HepG2 (cell line): ENCODE results near the gene NPDC1. TPM values are rescaled to one million over a fixed set of nuclear protein-coding genes. Genes with fewer than 3 reads are reported as not detected.
A peak's percentile ranks its signal among the peaks of the same experiment; 100 is the strongest.

Source experiments
- AGO1 ChIP-seq: fragments of 200-400 bp; formaldehyde crosslinking; IDR thresholded peaks from 2 replicates; pipeline ENCODE4 v1.6.1; 2017; ENCODE audit warnings: mild to moderate bottlenecking, low read depth, low read length, moderate library complexity; ENCODE audit not compliant: poor library complexity, severe bottlenecking
- ATF2 ChIP-seq: sonication (generic); formaldehyde crosslinking; IDR thresholded peaks from 2 replicates; pipeline ENCODE4 v1.4.0; 2020; ENCODE audit warnings: missing genetic modification reagents
- PAXIP1 ChIP-seq: sonication (generic); formaldehyde crosslinking; conservative IDR thresholded peaks from 2 replicates; pipeline ENCODE4 v1.4.0; 2020; ENCODE audit warnings: mild to moderate bottlenecking, missing genetic modification reagents, moderate library complexity
- REPIN1 ChIP-seq: sonication (generic); formaldehyde crosslinking; IDR thresholded peaks from 2 replicates; pipeline ENCODE4 v1.8.0; 2022; ENCODE audit warnings: missing genetic modification reagents, low read depth, mild to moderate bottlenecking, borderline replicate concordance
- SRY ChIP-seq: sonication (generic); formaldehyde crosslinking; IDR thresholded peaks from 2 replicates; pipeline ENCODE4 v1.8.0; 2022; ENCODE audit warnings: mild to moderate bottlenecking, missing genetic modification reagents
- TMF1 ChIP-seq: sonication (generic); formaldehyde crosslinking; IDR thresholded peaks from 2 replicates; pipeline ENCODE4 v1.8.1; 2022; ENCODE audit warnings: low read depth, missing genetic modification reagents
- ZC3H13 ChIP-seq: sonication (generic); formaldehyde crosslinking; IDR thresholded peaks from 2 replicates; pipeline ENCODE4 v1.8.1; 2023; ENCODE audit warnings: mild to moderate bottlenecking, missing genetic modification reagents, moderate library complexity
- ZNF354B ChIP-seq: sonication (generic); formaldehyde crosslinking; IDR thresholded peaks from 2 replicates; pipeline ENCODE4 v1.8.0; 2022; ENCODE audit warnings: mild to moderate bottlenecking, missing genetic modification reagents
- ZNF367 ChIP-seq: sonication (generic); formaldehyde crosslinking; IDR thresholded peaks from 2 replicates; pipeline ENCODE4 v1.4.0; 2020; ENCODE audit warnings: missing genetic modification reagents, borderline replicate concordance
- ZNF407 ChIP-seq: sonication (generic); formaldehyde crosslinking; IDR thresholded peaks from one replicate; pipeline ENCODE4 v1.5.1; 2020; ENCODE audit warnings: mild to moderate bottlenecking, missing genetic modification reagents; ENCODE audit errors: not compliant biosample characterization
- ZNF704 ChIP-seq: sonication (generic); formaldehyde crosslinking; IDR thresholded peaks from 2 replicates; pipeline ENCODE4 v1.8.1; 2023; ENCODE audit warnings: mild to moderate bottlenecking, inconsistent platforms, moderate library complexity, missing genetic modification reagents, borderline replicate concordance
- polyA plus RNA-seq, 8 experiments: library from polyadenylated mRNA; depleted of rRNA in 3 of 8; stranded (reverse) in 7 of 8; unstranded in 1 of 8; fragments of >200 nt; fragmentation: Illumina TruSeq in 4 of 8; extraction: Trizol in 4 of 8; gene quantifications; 2 replicates each; pipeline versions ENCODE4 v1.2.1 to v1.2.3, GENCODE V29; 2011 to 2016; ENCODE audit warnings: low read depth in 4 of 8, missing spikeins in 1 of 8, mixed read lengths in 1 of 8; ENCODE audit not compliant: insufficient read depth in 1 of 8
- total RNA-seq, 5 experiments: library from RNA; depleted of rRNA; stranded (reverse); fragments of >200 nt; fragmentation: Illumina TruSeq; extraction: Trizol; gene quantifications; 2 replicates each; pipeline ENCODE4 v1.2.3, GENCODE V29; 2016; ENCODE audit warnings: low read depth in 1 of 5

NPDC1 gene
- total and polyA plus RNA-seq, 2 of the 13 experiments (the other 11 are each of a cell fraction or from before 2014, with no cell fraction given): 0.84 to 5.4 TPM

- TF ChIP-seq ZNF407 (no peak), ZC3H13 (CRISPR knock-in tag) (peak; percentile 45), ATF2 (CRISPR knock-in tag) (peak; percentile 67), ZNF367 (CRISPR knock-in tag) (peak; percentile 58; the same call in 1 of the 2 replicates), SRY (CRISPR knock-in tag) (peak; percentile 31), PAXIP1 (peak; percentile 26; the same call in 1 of the 2 replicates), TMF1 (CRISPR knock-in tag) (peak; percentile 42; the same call in 1 of the 2 replicates), REPIN1 (peak; percentile 34; the same call in 1 of the 2 replicates), ZNF704 (CRISPR knock-in tag) (0 out of 2 replicates have a peak, but pooled peaks have one; percentile 22), AGO1 (peak; percentile 89), ZNF354B (no peak)
Observed at GRCh38 chr9:137086531-137087408, 40.8 kb upstream of the NPDC1 start, which contains the start of gene MAN1B1 (continued).
